ENCODE data around the gene NCKAP1. TPM values are rescaled to one million over a fixed set of nuclear protein-coding genes. Genes with fewer than 3 reads are reported as not detected.
"Not testable (repeated sequence)": the region's sequence is repeated elsewhere in the genome, so short reads cannot be mapped to it uniquely, and the experiment has no call there.

The NCKAP1 gene
- total RNA-seq, 6 experiments from 2014 or later: 115 to 160 (median 146) TPM

GRCh38 chr2:182972548-182972942 is 65.7 kb downstream of the NCKAP1 start:
- no peak overlapping the region for H3K27ac Mint-ChIP-seq
- no peaks in the 10 kb centered on the region for H3K27me3 Mint-ChIP-seq (ENCODE audit: insufficient read depth)
- H3K4me1 Mint-ChIP-seq (ENCODE audit: low read depth): no peaks in the 10 kb centered on the region
- H3K9me3 Mint-ChIP-seq: no peaks in the 10 kb centered on the region; the same call in 1 of the 2 replicates
- no peak overlapping the region for H3K4me3 Mint-ChIP-seq
- peaks cover 33% of the 10 kb centered on the region for H3K36me3 Mint-ChIP-seq (ENCODE audit: low read depth)
- no peak for TF ChIP-seq CTCF (IDR thresholded peaks at IDR 0.05)
- no peak for DNase-seq

- DNase-seq: no peak
- H3K27me3 Mint-ChIP-seq (ENCODE audit: insufficient read depth): no peaks in the 10 kb centered on the region
- H3K27ac Mint-ChIP-seq: no peak overlapping the region
- no peak for TF ChIP-seq CTCF (IDR thresholded peaks at IDR 0.05)
- no peaks in the 10 kb centered on the region; the same call in 1 of the 2 replicates for H3K9me3 Mint-ChIP-seq
- peaks cover 33% of the 10 kb centered on the region for H3K36me3 Mint-ChIP-seq (ENCODE audit: low read depth)
- H3K4me3 Mint-ChIP-seq: no peak overlapping the region
- no peaks in the 10 kb centered on the region for H3K4me1 Mint-ChIP-seq (ENCODE audit: low read depth)
Observed at GRCh38 chr2:182971820-182972547, 66.3 kb downstream of the NCKAP1 start.

- Mint-ChIP-seq H3K4me1 (ENCODE audit: low read depth) (no peaks in the 10 kb centered on the region), H3K9me3 (no peaks in the 10 kb centered on the region; the same call in 1 of the 2 replicates), H3K27ac (no peak overlapping the region), H3K4me3 (no peak overlapping the region), H3K27me3 (ENCODE audit: insufficient read depth) (no peaks in the 10 kb centered on the region), H3K36me3 (ENCODE audit: low read depth) (peaks cover 37% of the 10 kb centered on the region)
- no peak for TF ChIP-seq CTCF (IDR thresholded peaks at IDR 0.05)
- DNase-seq: no peak
Observed at GRCh38 chr2:182970486-182970885, 67.8 kb downstream of the NCKAP1 start.

- DNase-seq: no peak
- no peaks in the 10 kb centered on the region; the same call in 1 of the 2 replicates for H3K9me3 Mint-ChIP-seq
- H3K36me3 Mint-ChIP-seq (ENCODE audit: low read depth): peaks cover 33% of the 10 kb centered on the region
- no peak overlapping the region for H3K27ac Mint-ChIP-seq
- no peak for TF ChIP-seq CTCF (IDR thresholded peaks at IDR 0.05)
- H3K4me3 Mint-ChIP-seq: no peak overlapping the region
- H3K4me1 Mint-ChIP-seq (ENCODE audit: low read depth): no peaks in the 10 kb centered on the region
- H3K27me3 Mint-ChIP-seq (ENCODE audit: insufficient read depth): no peaks in the 10 kb centered on the region
Observed at GRCh38 chr2:182968493-182968892, 69.8 kb downstream of the NCKAP1 start.

GRCh38 chr2:182966356-182966755 is 71.9 kb downstream of the NCKAP1 start:
- H3K9me3 Mint-ChIP-seq; H3K27me3 Mint-ChIP-seq (ENCODE audit: insufficient read depth); H3K27ac Mint-ChIP-seq; H3K4me1 Mint-ChIP-seq (ENCODE audit: low read depth); H3K4me3 Mint-ChIP-seq; DNase-seq: not testable (repeated sequence)
- peaks cover 28% of the 10 kb centered on the region for H3K36me3 Mint-ChIP-seq (ENCODE audit: low read depth)

GRCh38 chr2:182962641-182963040 is 75.6 kb downstream of the NCKAP1 start:
- Mint-ChIP-seq H3K4me3 (no peak overlapping the region), H3K4me1 (ENCODE audit: low read depth) (no peaks in the 10 kb centered on the region), H3K9me3 (0 out of 2 replicates have a peak, but pooled peaks cover 3% of the 10 kb centered on the region), H3K27me3 (ENCODE audit: insufficient read depth) (no peaks in the 10 kb centered on the region; the same call in 1 of the 2 replicates), H3K27ac (no peak overlapping the region), H3K36me3 (ENCODE audit: low read depth) (peaks cover 38% of the 10 kb centered on the region)
- TF ChIP-seq CTCF (IDR thresholded peaks at IDR 0.05): no peak
- no peak for DNase-seq

GRCh38 chr2:182960869-182961268 is 77.4 kb downstream of the NCKAP1 start:
- not testable (repeated sequence) for H3K27ac Mint-ChIP-seq; H3K4me1 Mint-ChIP-seq (ENCODE audit: low read depth); DNase-seq; H3K4me3 Mint-ChIP-seq; H3K27me3 Mint-ChIP-seq (ENCODE audit: insufficient read depth); H3K9me3 Mint-ChIP-seq
- peaks cover 32% of the 10 kb centered on the region for H3K36me3 Mint-ChIP-seq (ENCODE audit: low read depth)
